Measurements from ENCODE around the gene HYDIN. TPM values are rescaled to one million over a fixed set of nuclear protein-coding genes. Genes with fewer than 3 reads are reported as not detected.
"Not testable (repeated sequence)": the region's sequence is repeated elsewhere in the genome, so short reads cannot be mapped to it uniquely, and the experiment has no call there.

HYDIN gene
- polyA plus RNA-seq, 3 donors: 11.5 to 19.6 (median 18.6) TPM

- DNase-seq: no peak
Measured at GRCh38 chr16:71226229-71227141, 4.0 kb downstream of the HYDIN start.

- DNase-seq: no peak
Measured at GRCh38 chr16:71225145-71225544, 5.4 kb downstream of the HYDIN start.

GRCh38 chr16:71218306-71218963, 12.1 kb downstream of the HYDIN start:
- no peak for DNase-seq

GRCh38 chr16:71217506-71217905, 13.0 kb downstream of the HYDIN start:
- DNase-seq: no peak

- no peak for DNase-seq
Measured at GRCh38 chr16:71216714-71217113, 13.8 kb downstream of the HYDIN start.

GRCh38 chr16:71214746-71215381, 15.7 kb downstream of the HYDIN start:
- DNase-seq: no peak

GRCh38 chr16:71205482-71206131, 24.9 kb downstream of the HYDIN start:
- no peak for DNase-seq

GRCh38 chr16:71203631-71204030, 26.9 kb downstream of the HYDIN start:
- no peak for DNase-seq

GRCh38 chr16:71201556-71201955, 29.0 kb downstream of the HYDIN start:
- DNase-seq: no peak

- DNase-seq: no peak
Measured at GRCh38 chr16:71201054-71201453, 29.5 kb downstream of the HYDIN start.

GRCh38 chr16:71198408-71198807, 32.1 kb downstream of the HYDIN start:
- DNase-seq: no peak

GRCh38 chr16:71192387-71192786, 38.1 kb downstream of the HYDIN start:
- DNase-seq: no peak

- DNase-seq: no peak
Measured at GRCh38 chr16:71188956-71189712, 41.4 kb downstream of the HYDIN start.

- DNase-seq: no peak
Measured at GRCh38 chr16:71185347-71185746, 45.2 kb downstream of the HYDIN start.

GRCh38 chr16:71179569-71179968, 51.0 kb downstream of the HYDIN start:
- DNase-seq: no peak

GRCh38 chr16:71172481-71173207, 57.9 kb downstream of the HYDIN start:
- DNase-seq: no peak

GRCh38 chr16:71161007-71161406, 69.5 kb downstream of the HYDIN start:
- not testable (repeated sequence) for DNase-seq

- not testable (repeated sequence) for DNase-seq
Measured at GRCh38 chr16:71157278-71157677, 73.2 kb downstream of the HYDIN start.

- DNase-seq: not testable (repeated sequence)
Measured at GRCh38 chr16:71153329-71153728, 77.2 kb downstream of the HYDIN start.

- DNase-seq: not testable (repeated sequence)
Measured at GRCh38 chr16:71151654-71152053, 78.9 kb downstream of the HYDIN start.

GRCh38 chr16:71143246-71143645, 87.3 kb downstream of the HYDIN start:
- not testable (repeated sequence) for DNase-seq
